ENCODE results near the gene SLC2A9.

Gene SLC2A9

DNA sequence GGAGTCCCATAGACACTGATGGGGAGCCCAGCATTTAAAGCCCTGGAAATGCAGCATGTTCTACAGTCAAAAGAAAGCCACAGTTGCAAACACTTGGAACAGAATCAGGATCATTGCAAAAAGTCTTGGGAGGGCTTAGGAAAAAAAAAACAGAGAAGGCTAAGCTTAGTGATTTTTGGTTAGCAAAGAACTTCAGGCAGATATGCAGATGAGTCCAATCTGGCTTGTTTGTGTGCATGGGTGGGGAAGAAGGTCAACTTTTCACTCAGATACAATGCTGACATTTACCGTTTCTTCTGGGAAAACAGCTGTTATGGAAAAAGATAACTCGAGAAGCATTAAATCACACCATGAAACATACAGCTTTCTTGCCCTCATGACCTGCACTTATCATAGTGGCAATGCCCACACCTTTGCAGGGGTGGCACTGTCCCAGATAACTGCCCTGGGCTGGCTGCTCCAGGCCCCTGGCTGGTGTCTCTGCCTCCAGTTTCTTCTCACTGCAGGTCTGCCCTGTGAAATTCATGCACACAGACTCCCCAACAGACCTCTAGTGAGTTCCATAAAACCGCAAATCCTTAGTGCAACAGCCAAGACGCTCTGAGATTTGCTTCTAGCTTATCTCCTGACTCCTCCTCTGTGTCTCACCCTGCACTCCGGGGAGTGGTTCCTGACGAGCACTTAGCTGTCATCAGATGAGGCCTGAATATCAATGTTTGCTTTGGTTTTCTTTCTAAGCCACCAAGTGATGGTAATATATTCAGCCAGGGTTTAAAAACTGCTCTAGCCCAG is 140.7 kb downstream of the SLC2A9 start:
- no peak for DNase-seq

DNA sequence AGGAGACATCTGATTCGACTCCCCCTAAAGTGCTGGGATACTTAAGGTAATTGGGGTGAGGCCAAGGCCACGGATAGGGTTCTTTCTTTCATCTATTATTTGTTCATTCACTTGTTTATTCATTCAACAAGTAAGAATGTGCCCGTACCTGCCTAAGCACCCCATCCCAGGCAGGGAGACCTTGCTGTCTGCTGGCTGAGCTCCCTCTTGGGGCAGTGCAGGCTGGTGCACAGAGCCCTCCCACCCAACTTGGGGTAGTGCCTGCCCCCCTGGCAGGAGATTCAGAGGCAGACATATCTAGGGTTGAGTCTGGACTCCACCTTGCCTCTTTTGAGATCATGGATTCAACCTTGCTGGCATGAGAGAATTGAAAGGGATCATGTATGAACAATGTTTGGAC is 144.2 kb downstream of the SLC2A9 start:
- DNase-seq, result no peak

DNA sequence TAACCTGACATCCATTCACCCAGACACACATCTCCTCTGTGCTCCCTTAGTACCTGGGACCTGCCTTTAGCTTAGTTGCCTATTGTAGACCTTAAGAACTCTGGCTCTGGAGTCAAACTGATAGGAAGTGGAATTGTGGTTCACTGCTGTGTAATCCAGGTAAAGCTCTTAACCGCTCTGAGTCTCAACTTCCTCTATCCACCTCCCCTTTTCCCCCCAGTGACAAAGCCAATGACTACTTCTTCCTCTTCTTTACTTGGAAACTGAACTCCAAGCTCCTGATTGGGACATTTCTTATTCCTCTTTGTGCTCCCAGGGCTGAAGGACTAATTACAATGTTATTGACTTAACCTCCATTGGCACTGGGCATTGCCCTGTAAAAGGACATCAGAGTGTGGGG is 145.8 kb downstream of the SLC2A9 start:
- no peak for DNase-seq

DNA sequence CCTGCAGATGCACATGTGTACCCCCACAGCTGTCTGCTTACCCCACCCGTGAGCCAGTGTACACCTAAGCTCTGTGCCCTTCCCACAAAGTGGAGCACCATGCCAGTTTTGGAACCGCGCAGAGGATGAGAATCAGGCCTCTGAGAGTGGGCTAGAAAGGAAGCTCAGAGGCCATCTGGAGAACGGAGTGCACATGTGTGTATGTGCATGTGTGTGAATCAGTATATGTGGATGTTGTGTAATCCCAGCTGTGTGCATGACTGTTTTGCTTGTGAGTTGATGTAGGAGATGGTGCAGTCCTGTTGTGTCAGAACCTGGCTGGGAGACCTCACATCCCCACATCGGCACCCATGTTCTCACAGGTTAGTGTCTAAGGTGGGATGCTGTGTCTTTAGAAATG is 146.9 kb downstream of the SLC2A9 start:
- DNase-seq, result no peak

DNA sequence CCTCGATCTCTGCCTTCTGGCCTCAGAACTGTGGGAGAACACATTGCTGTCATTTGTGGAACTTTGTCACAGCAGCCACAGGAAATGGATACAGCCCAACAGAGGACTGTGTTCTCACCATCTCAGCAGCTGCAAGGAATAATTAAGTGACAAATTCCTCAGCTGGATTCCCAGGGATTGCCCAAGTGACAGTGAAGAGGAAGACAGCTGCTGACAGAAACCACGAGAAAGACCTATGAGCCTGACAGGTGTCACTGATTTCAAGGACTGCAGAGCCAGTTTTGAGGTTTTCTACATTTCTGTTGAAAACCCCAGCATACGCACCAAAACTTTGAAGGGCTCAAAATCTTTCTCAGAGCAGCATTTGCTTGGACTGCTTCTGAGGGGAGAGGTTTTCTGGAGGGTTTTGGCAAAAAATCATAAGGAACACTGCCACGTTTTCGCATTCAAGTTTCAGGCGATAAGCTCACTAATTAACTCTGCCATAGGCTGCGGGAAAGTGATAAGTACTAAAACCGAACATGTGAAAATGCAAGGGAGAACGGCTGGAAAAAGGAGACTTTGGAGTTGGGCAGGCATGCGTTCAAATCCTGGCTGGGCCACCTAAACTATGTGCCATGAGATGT is 151.0 kb downstream of the SLC2A9 start:
- DNase-seq, result no peak

DNA sequence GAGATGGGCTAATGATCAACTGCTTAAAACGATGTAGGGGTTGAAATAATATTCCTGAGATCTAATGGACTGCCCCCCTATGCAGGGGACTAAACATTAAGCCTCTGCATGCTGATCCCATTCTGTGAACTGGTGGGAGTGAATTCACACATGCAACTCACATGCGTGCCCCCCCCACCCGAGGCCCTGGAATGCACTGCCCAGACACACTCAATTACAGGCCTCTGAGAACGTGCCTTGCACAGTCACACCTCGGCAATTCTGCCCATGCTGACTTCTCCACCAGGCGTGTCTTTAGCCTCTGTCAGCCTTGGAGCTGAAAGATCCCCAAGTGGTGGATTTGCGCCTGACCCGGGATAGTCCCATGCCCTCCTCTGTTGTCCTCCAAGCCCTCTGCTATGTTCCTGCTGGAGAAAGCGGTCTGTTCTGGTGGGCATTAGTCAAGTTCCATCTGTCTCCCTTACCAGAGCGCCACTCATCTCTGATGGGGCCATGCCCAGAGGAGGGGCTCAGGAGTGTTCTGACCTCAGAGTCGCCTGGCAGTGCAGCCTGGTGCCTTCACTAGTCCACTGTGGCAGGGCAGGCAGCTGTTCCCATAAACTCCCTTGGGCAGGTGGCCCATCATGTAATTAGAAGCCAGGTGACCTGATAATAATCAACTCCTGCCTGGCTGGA is 153.4 kb downstream of the SLC2A9 start:
- DNase-seq, result no peak

DNA sequence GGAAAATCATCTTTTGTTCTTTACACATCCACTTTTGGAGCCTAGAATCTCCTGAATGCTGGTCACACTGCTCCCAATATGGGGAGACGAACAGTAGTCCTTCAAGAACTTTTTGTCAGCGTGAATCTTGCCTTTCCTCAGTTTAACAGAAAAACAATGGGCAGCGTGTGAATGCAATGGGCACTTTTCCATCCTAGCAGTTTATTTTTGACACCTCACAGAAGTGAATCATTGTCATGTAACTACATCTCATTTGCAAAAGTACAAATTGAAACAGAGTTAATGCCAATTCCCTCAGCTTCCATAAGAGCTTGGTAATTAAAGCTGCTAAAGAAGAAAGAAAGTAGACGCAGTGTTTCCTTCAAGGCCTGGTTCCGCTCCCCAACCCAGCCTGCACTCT is 154.4 kb downstream of the SLC2A9 start:
- DNase-seq, result no peak

DNA sequence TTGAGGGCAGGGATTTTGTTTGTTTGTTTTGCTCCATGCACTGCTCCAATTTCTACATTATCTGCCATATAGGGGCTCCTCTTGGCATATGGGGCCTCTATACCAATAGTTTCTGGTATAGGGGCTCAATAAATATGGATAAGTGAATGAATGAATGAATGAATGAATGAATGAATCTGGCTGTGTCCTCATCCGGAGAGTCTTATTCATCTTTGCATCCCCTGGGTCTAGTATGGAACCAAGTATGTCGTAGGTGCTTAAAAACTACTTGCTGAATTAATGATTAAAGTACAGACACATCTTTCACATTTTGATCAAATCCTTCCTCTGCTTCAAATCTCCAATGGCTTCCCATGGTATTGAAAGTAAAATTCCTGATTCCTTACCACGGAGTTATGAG is 159.7 kb downstream of the SLC2A9 start:
- no peak for DNase-seq

DNA sequence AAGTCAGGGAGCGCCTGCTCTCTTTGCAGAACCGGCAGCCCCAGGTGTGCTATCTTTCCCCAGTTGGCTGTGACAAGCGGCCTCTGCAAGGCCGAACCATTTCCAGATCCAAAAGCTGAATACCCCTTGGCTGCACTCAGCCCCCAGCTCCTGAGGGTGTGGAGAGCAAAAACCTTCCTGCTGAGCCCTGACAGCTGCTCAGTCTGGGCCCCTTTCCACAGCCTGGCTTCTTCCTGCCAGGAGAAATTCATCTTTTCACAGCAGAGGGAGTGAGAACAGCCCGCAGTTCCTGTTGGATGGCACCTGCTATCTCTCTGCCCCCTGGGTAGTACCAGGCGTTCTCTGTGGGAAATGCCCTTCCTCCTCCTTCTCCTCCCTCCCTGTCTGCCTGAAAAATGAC is 161.5 kb downstream of the SLC2A9 start:
- DNase-seq, result no peak

DNA sequence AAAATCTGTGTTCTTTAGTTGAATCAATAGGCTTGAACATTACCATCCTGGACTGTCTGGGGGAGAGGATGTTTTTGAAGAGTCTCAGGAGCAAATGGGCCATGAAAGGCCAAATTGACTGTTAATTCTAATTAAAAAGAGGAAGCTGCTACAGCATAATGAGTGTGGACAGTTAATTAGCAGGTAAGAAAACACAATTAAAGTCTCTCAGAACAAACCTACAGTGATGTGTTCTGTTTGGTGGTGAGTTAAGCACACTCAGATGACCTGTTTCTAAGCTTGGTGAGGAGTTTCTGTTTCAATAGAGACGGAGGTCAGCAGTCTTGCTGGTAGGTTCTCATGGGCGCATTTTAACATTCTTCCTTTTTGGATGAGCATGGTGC is 171.8 kb downstream of the SLC2A9 start:
- no peak for DNase-seq

DNA sequence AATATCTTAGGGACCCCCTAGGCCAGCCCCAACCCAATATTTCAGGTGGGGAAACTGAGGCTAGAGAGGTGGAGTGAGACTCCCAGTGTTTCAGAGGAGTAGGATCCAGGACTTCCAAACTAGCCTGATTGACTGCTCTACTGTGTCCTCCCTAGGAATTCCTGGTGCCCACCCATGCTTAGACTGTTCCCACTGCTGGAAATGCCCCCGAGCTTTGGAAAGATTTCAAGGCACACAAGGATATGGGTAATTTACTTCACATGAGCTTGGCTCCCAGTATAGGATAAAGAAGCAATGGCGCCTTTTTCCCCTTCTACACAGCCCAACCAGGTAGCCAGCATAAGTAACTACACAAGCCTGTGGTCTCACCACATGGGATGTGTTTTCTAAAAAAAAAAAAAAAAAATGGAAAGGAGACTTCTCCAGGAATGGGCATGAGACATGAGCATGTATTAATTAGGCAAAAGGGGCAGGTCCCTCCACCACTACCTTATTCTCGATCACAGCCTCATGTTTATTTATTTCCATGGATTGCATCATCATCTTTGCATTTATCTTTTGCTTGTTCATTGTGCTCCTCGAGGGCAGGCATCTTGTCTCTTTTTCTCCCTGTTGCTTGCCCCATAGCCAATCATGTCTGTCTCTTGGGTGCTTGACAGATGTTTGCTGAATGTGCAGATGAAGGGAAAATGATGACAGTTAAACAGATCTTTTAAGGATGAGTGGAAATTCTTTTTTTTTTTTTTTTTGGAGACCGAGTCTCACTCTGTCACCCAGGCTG is 173.1 kb downstream of the SLC2A9 start:
- no peak for DNase-seq

DNA sequence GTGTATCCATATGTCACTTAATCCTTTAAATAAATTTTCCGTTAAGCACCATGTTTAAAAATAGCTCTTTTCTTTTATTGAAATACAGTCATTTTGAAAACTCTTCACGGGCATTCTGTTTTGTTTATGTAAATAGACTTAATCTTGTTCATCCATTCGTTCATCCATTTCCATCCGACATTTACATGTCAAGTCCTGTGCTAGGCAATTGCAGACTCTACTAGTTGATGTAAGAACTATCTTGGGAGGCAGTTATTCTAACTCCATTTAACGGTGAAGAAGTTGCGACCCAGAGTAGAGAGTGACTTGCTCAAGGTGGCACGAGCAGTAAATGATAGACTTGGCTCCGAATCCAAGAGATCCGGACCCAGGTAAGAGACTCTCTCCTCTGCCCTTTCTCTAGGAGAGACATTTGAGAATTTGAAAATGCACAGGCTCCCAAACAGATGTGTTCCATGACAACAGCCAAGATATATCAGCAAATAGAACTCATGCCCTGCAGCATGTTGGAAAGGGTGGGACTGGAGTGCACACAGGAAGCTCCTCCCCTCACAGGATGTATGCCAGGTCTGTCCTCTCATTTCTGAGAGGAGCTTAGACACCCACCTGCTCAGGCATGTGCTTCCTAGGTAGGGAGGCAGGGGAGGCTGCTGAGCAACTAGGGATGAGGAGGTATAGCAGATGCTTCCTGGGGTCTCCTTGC is 175.4 kb downstream of the SLC2A9 start:
- DNase-seq, result no peak

DNA sequence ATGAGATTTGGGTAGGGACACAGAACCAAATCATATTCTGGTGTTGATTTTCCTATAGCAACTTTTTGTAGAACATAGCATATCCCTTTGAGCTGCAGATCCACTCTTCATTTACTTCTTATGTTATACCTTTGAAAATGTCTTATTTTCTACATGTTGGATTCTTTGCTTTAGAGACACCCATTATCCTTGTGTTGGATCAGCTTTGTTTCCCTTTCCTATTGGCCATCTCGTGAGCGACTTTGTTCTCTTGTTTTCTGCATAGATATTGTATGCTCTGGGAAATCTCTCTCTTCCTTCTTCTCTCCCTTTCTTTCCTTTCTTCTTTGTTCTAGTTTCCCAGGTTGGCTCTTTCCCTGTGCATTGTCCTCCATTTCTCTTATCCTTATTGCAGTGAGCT is 180.2 kb downstream of the SLC2A9 start:
- DNase-seq, result no peak

DNA sequence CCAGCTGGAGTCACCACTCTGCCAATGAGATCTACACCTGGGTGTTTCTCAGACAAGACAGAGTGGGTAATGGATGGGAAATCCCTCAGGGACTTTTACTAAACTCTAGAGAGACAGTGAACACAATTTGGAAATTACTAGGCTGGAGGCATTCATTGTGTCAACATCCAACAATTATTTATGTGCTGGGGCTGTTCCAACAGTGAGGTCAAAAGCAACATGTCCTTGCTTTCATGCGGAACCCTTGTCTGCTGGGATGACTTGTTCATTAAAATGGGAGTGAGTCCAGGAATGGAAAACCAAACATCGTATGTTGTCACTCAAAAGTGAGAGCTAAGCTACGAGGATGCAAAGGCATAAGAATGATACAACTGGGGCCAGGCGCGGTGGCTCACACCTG is 185.9 kb downstream of the SLC2A9 start:
- DNase-seq, result no peak

DNA sequence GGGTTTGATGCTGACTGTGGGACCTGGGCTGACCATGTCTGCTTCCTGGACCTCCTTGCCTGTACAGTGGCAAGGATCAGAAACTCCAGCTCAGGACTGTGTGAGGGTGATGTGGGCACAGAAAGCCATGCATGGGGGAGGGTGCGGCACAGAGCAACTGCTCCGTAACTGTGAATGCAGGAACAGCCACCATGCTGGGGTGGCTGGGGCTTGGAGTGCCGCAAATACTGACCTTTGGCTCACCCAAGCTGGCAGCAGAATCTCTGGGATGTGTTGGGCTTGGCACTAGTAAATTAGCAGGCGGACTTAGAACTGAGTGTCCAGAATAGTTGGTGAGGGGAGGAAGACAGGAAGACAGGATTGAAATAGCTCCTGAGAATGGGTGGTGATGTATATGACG is 187.9 kb downstream of the SLC2A9 start:
- DNase-seq, result no peak

DNA sequence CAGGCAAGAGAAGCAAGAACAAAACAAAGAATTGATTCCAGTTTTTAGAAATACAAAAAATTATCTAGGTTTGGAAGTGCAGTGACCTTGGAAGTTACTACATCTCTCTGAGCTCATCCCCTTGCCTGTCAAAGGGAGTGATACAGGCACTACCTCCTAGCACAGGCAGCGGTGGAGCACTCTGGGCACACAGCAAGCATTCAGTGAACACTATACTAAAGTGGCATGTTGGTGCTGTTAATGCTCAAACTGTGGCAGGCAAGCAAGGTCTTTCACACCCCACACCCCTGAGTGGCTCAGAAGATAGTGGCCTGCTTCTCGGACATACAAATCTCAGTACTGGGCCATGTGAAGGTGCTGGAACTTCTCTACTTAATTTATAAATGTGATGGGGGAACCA is 188.7 kb downstream of the SLC2A9 start:
- no peak for DNase-seq

DNA sequence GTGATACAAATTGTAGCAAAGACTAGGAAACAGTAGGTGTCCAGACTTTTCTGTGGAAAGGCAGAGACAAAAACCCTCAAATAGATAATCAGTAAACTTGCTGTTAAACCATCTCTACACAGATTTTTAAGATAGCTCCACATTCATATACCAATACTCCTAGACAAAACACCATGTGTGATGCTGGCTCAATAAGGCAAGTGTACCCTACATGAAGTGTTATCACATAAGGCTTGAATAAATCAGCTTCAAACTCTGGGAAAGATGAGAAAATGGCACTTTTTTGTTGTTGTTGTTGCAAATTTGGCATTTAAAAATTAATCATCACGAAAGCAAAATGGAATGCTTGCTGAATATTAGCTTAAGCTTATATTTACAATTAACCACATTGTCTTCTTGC is 194.7 kb downstream of the SLC2A9 start:
- no peak for DNase-seq

DNA sequence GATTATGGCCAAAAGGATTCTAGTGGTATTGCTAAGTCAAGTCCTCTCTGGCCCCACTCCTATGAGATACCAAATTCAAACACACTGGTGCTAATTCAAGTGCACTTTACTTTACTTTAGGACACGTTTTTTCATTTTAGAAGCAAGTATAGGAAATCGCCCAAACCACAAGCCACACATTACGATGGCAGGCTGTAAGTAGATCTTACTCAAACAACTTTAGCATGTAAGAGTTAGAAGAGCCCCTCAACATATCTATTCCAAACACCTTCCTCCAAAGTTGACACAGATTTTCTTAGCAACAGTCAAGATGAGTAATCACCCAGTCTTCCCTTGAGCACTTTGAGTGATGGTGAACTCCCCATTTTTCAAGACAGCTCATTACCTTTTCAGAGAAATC is 196.2 kb downstream of the SLC2A9 start:
- no peak for DNase-seq

DNA sequence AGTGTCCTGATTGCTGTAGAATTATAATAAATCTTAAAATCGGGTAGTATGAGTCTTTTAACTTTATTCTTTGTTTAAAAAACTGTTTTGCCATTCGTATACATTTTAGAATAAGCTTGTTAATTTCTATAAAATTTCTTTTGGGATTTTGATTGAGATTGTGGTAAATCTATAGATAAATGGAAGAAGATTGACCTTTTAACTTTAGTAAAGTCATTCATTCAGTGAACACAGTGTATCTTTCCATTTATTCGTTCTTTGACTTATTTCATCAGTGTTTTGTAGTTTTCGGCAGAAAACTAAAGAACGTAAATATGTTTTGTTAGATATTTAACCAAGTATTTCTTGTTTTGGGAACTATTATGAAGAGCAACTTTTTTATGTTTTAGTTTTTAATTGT is 201.0 kb downstream of the SLC2A9 start:
- no peak for DNase-seq

DNA sequence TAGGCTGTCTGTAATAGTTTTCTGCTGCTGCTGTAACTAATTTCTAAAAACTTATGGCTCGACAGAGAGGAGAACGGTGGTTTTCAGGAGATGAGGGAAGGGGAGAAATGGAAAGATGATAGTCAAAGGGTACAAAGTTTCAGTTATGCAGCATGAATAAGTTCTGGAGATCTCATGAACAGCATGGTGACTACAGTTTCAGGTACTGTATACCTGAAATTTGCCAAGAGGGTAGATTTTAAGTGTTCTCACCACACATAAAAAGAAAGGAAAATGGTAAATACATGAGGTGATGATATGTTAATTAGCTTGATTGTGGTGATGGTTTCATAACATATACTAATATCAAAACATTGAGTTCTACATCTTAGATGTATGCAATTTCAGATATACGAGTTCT is 205.0 kb downstream of the SLC2A9 start:
- DNase-seq, result no peak

DNA sequence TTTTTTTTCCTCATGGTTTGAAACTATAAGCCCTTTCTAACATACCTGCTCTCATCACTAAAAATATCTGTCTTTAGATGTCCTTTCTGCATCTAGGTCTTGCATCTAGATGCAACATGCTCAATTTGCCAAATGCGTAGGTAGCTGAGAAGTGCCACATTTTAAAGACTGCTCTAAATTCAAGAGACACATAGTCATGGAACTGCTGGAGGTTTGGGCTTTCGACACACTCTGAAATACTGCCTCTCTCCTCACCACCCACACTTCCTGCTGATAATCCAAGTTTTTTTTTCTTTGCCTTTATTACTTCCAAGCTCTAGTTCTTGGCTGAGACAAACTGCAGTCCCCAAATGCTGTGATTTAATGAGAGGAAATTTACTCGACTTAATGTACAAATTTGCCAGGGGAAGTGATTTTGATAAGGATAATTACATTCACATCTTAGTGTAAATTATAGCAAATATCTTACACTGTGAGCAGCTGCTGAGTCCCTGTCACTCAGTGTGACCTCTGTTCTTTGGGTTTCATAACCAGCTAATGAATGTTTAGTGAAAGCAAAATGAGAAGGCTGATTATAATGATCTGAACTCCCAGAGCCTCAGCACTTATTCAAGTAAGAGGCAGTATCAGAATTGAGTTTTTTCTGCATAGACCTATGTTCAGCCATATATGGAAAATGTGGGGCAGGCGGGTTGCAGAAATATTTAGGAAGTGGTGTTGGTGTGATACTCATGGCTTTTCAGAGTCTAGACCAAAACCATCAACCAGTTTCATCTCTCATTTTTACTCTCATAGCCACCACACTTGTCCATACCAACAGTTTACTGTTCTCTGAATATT is 208.6 kb downstream of the SLC2A9 start:
- DNase-seq, result no peak

DNA sequence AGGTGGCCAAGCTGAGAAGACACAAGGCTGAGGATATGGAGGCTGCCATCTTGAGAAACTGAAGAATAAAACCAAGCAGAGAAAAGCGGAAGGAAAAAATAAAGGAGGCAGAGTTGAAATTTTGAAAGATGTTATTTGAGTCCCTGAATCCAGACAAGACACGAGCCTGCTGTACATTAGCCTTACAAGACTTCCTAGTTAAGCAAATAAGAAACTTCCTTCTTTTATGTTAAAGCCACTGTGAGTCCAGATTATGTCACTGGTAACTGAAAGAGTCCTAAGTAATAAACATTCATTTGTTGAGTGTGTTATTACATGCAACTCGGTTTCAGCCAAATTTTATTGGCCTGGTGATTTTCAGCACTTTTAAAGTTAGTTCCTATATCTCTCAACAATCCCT is 209.5 kb downstream of the SLC2A9 start:
- DNase-seq, result no peak
